G401.6 (cell line): ENCODE data around the gene GPR137.
"Not testable (repeated sequence)": the region's sequence is repeated elsewhere in the genome, so short reads cannot be mapped to it uniquely, and the experiment has no call there.

Experiments used
- FAIRE-seq: peaks from 2 replicates; lab custom pipeline; 2012; peaks lifted over from hg19 to GRCh38; lab: Jason Lieb, UNC

GPR137 gene

GRCh38 chr11:64284962-64285884, at the start of gene GPR137:
GPR137 (plus strand) TSS chr11:64285848; CDS start chr11:64286525, 677 bp downstream.
- no peak for FAIRE-seq

GRCh38 chr11:64237484-64237951, 48.1 kb upstream of the GPR137 start:
- FAIRE-seq: no peak

GRCh38 chr11:64238076-64238475, 47.6 kb upstream of the GPR137 start:
- FAIRE-seq: no peak

GRCh38 chr11:64238999-64239398, 46.6 kb upstream of the GPR137 start:
- FAIRE-seq: no peak

- FAIRE-seq: no peak
Observed at GRCh38 chr11:64239662-64240434, 45.8 kb upstream of the GPR137 start.

GRCh38 chr11:64240435-64241240, 45.0 kb upstream of the GPR137 start, which contains the start of gene FKBP2:
FKBP2 (plus strand) TSS chr11:64241095; CDS start chr11:64242388, 1,293 bp downstream.
- peak; percentile 61 for FAIRE-seq

- FAIRE-seq: peak; percentile 97
Observed at GRCh38 chr11:64241241-64241490, 44.5 kb upstream of the GPR137 start.

GRCh38 chr11:64241491-64242374, 43.9 kb upstream of the GPR137 start:
- FAIRE-seq: no peak

- FAIRE-seq: no peak
Observed at GRCh38 chr11:64243236-64243854, 42.3 kb upstream of the GPR137 start.

GRCh38 chr11:64244107-64244506, 41.5 kb upstream of the GPR137 start:
- no peak for FAIRE-seq

GRCh38 chr11:64244966-64245365, 40.7 kb upstream of the GPR137 start:
- FAIRE-seq: no peak

GRCh38 chr11:64245401-64245796, 40.2 kb upstream of the GPR137 start:
- FAIRE-seq: no peak

GRCh38 chr11:64245797-64246620, 39.6 kb upstream of the GPR137 start:
- FAIRE-seq: no peak

GRCh38 chr11:64246621-64246870, 39.1 kb upstream of the GPR137 start:
- FAIRE-seq: not testable (repeated sequence)

- no peak for FAIRE-seq
Observed at GRCh38 chr11:64246871-64247728, 38.5 kb upstream of the GPR137 start, which contains the start of gene PPP1R14B. PPP1R14B (minus strand) TSS chr11:64246943; CDS start chr11:64246673, 270 bp downstream.

- FAIRE-seq: no peak
Observed at GRCh38 chr11:64247729-64248531, 37.7 kb upstream of the GPR137 start.

GRCh38 chr11:64248578-64248977, 37.1 kb upstream of the GPR137 start:
- FAIRE-seq: no peak

- no peak for FAIRE-seq
Observed at GRCh38 chr11:64249038-64249437, 36.6 kb upstream of the GPR137 start.
